Upper lobe of left lung (tissue), 4 donors: ENCODE data around the gene TMEM33.

ENCODE experiments used
- POLR2AphosphoS5 ChIP-seq, 2 donors: sonication (generic); formaldehyde crosslinking; IDR thresholded peaks; one replicate each; pipeline ENCODE4 v1.5.1; 2017; ENCODE audit warnings: antibody characterized with exemption in 2 of 2
- TF ChIP-seq, protein P1 (sequence below), 6 experiments: fragments of 450-650 bp in 4 of 6; fragments of 200-600 bp in 2 of 6; sonication (generic) in 2 of 6; IDR thresholded peaks; one replicate each; pipeline ENCODE4 v1.5.1; 2016 to 2019; ENCODE audit warnings: antibody characterized with exemption in 6 of 6

DNA sequence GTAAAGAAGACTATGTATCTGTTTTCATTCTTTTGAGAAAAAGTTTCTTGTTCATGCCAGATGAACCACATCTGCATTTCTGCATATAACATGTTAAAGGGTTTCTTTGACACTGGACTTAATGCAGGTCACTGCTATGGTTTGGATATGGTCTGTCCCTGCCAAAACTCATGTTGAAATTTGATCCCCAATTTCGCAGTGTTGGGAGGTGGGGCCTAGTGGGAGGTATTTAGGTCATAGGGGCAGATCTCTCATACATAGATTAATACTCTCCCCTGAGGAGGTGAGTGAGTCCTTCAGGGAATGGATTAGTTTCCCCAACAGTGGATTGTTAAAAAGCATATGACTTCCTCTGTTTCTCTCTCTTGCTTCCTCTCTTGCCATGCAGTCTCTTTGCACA lies 45.9 kb upstream of the TMEM33 start:
- no peak for TF ChIP-seq POLR2AphosphoS5 (IDR thresholded peaks at IDR 0.05)
- TF ChIP-seq, protein P1, sequence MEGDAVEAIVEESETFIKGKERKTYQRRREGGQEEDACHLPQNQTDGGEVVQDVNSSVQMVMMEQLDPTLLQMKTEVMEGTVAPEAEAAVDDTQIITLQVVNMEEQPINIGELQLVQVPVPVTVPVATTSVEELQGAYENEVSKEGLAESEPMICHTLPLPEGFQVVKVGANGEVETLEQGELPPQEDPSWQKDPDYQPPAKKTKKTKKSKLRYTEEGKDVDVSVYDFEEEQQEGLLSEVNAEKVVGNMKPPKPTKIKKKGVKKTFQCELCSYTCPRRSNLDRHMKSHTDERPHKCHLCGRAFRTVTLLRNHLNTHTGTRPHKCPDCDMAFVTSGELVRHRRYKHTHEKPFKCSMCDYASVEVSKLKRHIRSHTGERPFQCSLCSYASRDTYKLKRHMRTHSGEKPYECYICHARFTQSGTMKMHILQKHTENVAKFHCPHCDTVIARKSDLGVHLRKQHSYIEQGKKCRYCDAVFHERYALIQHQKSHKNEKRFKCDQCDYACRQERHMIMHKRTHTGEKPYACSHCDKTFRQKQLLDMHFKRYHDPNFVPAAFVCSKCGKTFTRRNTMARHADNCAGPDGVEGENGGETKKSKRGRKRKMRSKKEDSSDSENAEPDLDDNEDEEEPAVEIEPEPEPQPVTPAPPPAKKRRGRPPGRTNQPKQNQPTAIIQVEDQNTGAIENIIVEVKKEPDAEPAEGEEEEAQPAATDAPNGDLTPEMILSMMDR (IDR thresholded peaks at IDR 0.05) = no peak
